ENCODE measurements around the gene SLC17A4.
"Not testable (repeated sequence)": the region's sequence is repeated elsewhere in the genome, so short reads cannot be mapped to it uniquely, and the experiment has no call there.

SLC17A4 gene

GRCh38 chr6:25754535-25754934 lies at the start of gene SLC17A4:
Gene SLC17A4 (plus strand): TSS chr6:25754742. CDS start chr6:25761963, 7,221 bp downstream.
- DNase-seq: no peak

- DNase-seq: no peak
Observed at GRCh38 chr6:25706314-25707014, 48.1 kb upstream of the SLC17A4 start.

- no peak for DNase-seq
Observed at GRCh38 chr6:25709761-25710160, 44.8 kb upstream of the SLC17A4 start.

- DNase-seq: no peak
Observed at GRCh38 chr6:25710287-25710686, 44.3 kb upstream of the SLC17A4 start.

- DNase-seq: no peak
Observed at GRCh38 chr6:25713824-25714223, 40.7 kb upstream of the SLC17A4 start.

GRCh38 chr6:25714765-25715164 lies 39.8 kb upstream of the SLC17A4 start:
- no peak for DNase-seq

GRCh38 chr6:25715794-25716193 lies 38.7 kb upstream of the SLC17A4 start:
- no peak for DNase-seq

GRCh38 chr6:25717866-25718740 lies 36.4 kb upstream of the SLC17A4 start:
- DNase-seq: no peak

- DNase-seq: no peak
Observed at GRCh38 chr6:25726122-25726911, 28.2 kb upstream of the SLC17A4 start.

- no peak for DNase-seq
Observed at GRCh38 chr6:25727028-25727427, 27.5 kb upstream of the SLC17A4 start.

- no peak for DNase-seq
Observed at GRCh38 chr6:25730907-25731306, 23.6 kb upstream of the SLC17A4 start.

GRCh38 chr6:25731721-25732120 lies 22.8 kb upstream of the SLC17A4 start:
- DNase-seq: no peak

GRCh38 chr6:25732468-25733198 lies 21.9 kb upstream of the SLC17A4 start:
- no peak for DNase-seq

GRCh38 chr6:25735261-25735660 lies 19.3 kb upstream of the SLC17A4 start:
- DNase-seq: no peak

GRCh38 chr6:25743868-25744267 lies 10.7 kb upstream of the SLC17A4 start:
- no peak for DNase-seq

- DNase-seq: no peak
Observed at GRCh38 chr6:25745836-25746235, 8.7 kb upstream of the SLC17A4 start.

- DNase-seq: no peak
Observed at GRCh38 chr6:25746968-25747367, 7.6 kb upstream of the SLC17A4 start.

- DNase-seq: no peak
Observed at GRCh38 chr6:25747477-25747876, 7.1 kb upstream of the SLC17A4 start.

- no peak for DNase-seq
Observed at GRCh38 chr6:25748049-25748448, 6.5 kb upstream of the SLC17A4 start.

GRCh38 chr6:25748601-25749517 lies 5.7 kb upstream of the SLC17A4 start:
- DNase-seq: not testable (repeated sequence)

- peak in 1 of 2 donors; percentile 27 for DNase-seq
Observed at GRCh38 chr6:25749837-25750236, 4.7 kb upstream of the SLC17A4 start.

Measured in bone marrow (tissue), 2 donors.